ENCODE data around the gene ERC2.

Gene ERC2

DNA sequence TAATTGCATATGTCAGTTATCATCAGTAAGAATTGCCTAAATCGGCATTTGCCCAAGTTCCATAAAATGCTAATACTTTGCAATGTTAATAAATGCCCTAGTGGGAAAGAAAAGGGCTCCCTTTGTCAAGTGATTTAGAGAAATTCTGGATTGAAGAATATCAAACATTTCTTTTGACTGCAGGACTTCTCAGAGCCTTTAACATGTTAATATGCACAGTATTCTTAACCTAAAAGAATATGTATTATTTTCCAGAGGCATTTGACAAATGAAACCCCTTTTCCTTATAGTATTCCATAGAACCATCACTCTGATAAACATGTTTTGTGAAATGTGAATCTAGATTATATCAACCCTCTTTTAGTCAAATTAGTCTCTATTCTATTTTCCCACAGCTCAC lies 529.0 kb downstream of the ERC2 start:
- WGBS (ENCODE audit: extremely low coverage, insufficient coverage, insufficient read length), result no CpG with 5 or more reads among the region's 1 CpG
- no peak overlapping the region for H3K4ac ChIP-seq (ENCODE audit: low read depth, low read length)

DNA sequence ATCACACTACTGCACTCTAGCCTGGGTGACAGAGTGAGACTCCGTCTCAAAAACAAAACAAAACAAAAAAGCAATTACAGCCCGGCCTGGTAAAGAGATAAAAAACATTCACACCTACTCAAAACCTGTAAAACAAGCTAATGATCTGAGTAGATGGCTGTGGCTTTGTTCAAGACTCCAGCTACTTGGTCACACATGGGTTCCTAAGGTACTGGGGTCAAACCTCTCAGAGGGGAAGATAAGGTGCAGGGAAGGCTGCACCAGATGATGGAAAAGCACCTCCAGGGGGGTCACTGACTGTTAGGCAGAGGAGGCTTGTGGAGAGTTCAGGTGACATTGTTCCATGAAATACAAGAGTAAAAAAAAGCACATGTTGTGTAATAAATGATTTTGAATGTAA lies 531.0 kb downstream of the ERC2 start:
- H2BK12ac ChIP-seq (ENCODE audit: low read length), result no peak overlapping the region
- H3K27ac ChIP-seq (ENCODE audit: low read depth, low read length), result no peak overlapping the region
- H3K14ac ChIP-seq (ENCODE audit: low read length), result no peak overlapping the region
- H3K4me3 ChIP-seq (ENCODE audit: low read depth, low read length), result no peak overlapping the region
- H4K91ac ChIP-seq (ENCODE audit: low read depth, low read length), result no peak overlapping the region
- H3K79me2 ChIP-seq (ENCODE audit: control insufficient read depth, insufficient read depth, low read length, poor library complexity), result no peaks in the 10 kb centered on the region
- no peak overlapping the region for H2AK5ac ChIP-seq (ENCODE audit: low read length)
- no peak overlapping the region for H3K9ac ChIP-seq (ENCODE audit: low read length)
- no peak overlapping the region for H2BK120ac ChIP-seq (ENCODE audit: insufficient read depth, low read length, poor library complexity)
- H3K27me3 ChIP-seq (ENCODE audit: insufficient read depth, low read length), result no peaks in the 10 kb centered on the region
- no peaks in the 10 kb centered on the region for H3K9me3 ChIP-seq (ENCODE audit: insufficient read depth, low read depth, low read length)
- H4K8ac ChIP-seq (ENCODE audit: low read depth, low read length), result no peak overlapping the region
- H3K4me1 ChIP-seq (ENCODE audit: control insufficient read depth in 1 of 2, insufficient read depth in 2 of 2, low read length in 2 of 2), result peaks cover 0 to 2% of the 10 kb centered on the region in 2 experiments
- H3K4ac ChIP-seq (ENCODE audit: low read depth, low read length), result no peak overlapping the region
- DNase-seq, result no peak
- no peak overlapping the region for H4K12ac ChIP-seq (ENCODE audit: low read depth, low read length)
- no peaks in the 10 kb centered on the region for H3K36me3 ChIP-seq (ENCODE audit: control insufficient read depth in 1 of 2, insufficient read depth in 2 of 2, low read length in 2 of 2)
- WGBS (ENCODE audit: extremely low coverage, insufficient coverage, insufficient read length), result no CpG with 5 or more reads among the region's 2 CpGs
- H3K4me2 ChIP-seq (ENCODE audit: low read length), result no peak overlapping the region
- no peak overlapping the region for H2AFZ ChIP-seq (ENCODE audit: insufficient read depth, low read length, poor library complexity)
- H2BK5ac ChIP-seq (ENCODE audit: low read depth, low read length, poor library complexity), result no peak overlapping the region
- H3K79me1 ChIP-seq (ENCODE audit: low read length), result no peaks in the 10 kb centered on the region
- no peak overlapping the region for H3K18ac ChIP-seq (ENCODE audit: low read length)
- H3K23ac ChIP-seq (ENCODE audit: low read length), result no peak overlapping the region

More for the DNA sequence above, 529.0 kb downstream of the ERC2 start:
- Histone ChIP-seq H2AFZ (ENCODE audit: insufficient read depth, low read length, poor library complexity) (no peak overlapping the region), H3K27me3 (ENCODE audit: insufficient read depth, low read length) (no peaks in the 10 kb centered on the region), H3K4me3 (ENCODE audit: low read depth, low read length) (no peak overlapping the region), H2AK5ac (ENCODE audit: low read length) (no peak overlapping the region), H3K27ac (ENCODE audit: low read depth, low read length) (no peak overlapping the region), H3K14ac (ENCODE audit: low read length) (no peak overlapping the region), H3K4me2 (ENCODE audit: low read length) (no peak overlapping the region), H4K12ac (ENCODE audit: low read depth, low read length) (no peak overlapping the region), H3K18ac (ENCODE audit: low read length) (no peak overlapping the region), H3K79me1 (ENCODE audit: low read length) (no peaks in the 10 kb centered on the region), H3K23ac (ENCODE audit: low read length) (no peak overlapping the region), H3K36me3 (ENCODE audit: control insufficient read depth in 1 of 2, insufficient read depth in 2 of 2, low read length in 2 of 2) (no peaks in the 10 kb centered on the region), H3K9ac (ENCODE audit: low read length) (no peak overlapping the region), H4K91ac (ENCODE audit: low read depth, low read length) (no peak overlapping the region), H2BK120ac (ENCODE audit: insufficient read depth, low read length, poor library complexity) (no peak overlapping the region), H2BK5ac (ENCODE audit: low read depth, low read length, poor library complexity) (no peak overlapping the region), H4K8ac (ENCODE audit: low read depth, low read length) (no peak overlapping the region), H3K79me2 (ENCODE audit: control insufficient read depth, insufficient read depth, low read length, poor library complexity) (no peaks in the 10 kb centered on the region), H3K9me3 (ENCODE audit: insufficient read depth, low read depth, low read length) (no peaks in the 10 kb centered on the region), H3K4me1 (ENCODE audit: control insufficient read depth in 1 of 2, insufficient read depth in 2 of 2, low read length in 2 of 2) (peaks cover 0 to 2% of the 10 kb centered on the region in 2 experiments), H2BK12ac (ENCODE audit: low read length) (no peak overlapping the region)
- no peak for DNase-seq

DNA sequence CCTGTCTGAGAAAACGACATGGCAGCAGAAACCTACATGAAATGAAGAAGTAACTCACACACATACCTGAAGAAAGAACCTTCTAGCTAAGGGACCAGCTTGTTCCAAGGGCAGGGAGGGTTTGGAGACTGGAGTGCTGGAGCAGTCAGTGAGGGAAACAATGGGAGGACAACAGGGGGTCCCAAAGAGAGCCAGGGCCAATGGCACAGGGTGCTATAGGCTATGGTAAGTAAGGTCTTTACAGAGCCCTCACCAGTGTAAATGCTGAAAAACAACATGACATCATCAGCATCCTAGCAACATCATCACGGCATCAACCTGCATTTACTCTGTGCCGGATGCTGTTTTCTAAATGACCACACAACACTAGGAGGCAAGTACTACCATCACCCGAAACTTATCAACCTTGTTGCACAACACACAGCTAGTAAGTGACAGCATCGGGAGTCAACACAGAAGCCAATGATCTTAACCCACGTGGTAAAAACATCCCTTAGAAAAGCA lies 531.7 kb downstream of the ERC2 start:
- Histone ChIP-seq H3K4me2 (ENCODE audit: low read length) (no peak overlapping the region), H2BK5ac (ENCODE audit: low read depth, low read length, poor library complexity) (no peak overlapping the region), H2AFZ (ENCODE audit: insufficient read depth, low read length, poor library complexity) (no peak overlapping the region), H3K4ac (ENCODE audit: low read depth, low read length) (no peak overlapping the region), H4K8ac (ENCODE audit: low read depth, low read length) (no peak overlapping the region), H3K79me2 (ENCODE audit: control insufficient read depth, insufficient read depth, low read length, poor library complexity) (no peaks in the 10 kb centered on the region), H4K12ac (ENCODE audit: low read depth, low read length) (no peak overlapping the region), H3K4me3 (ENCODE audit: low read depth, low read length) (no peak overlapping the region), H4K91ac (ENCODE audit: low read depth, low read length) (no peak overlapping the region), H2BK12ac (ENCODE audit: low read length) (no peak overlapping the region), H3K27me3 (ENCODE audit: insufficient read depth, low read length) (no peaks in the 10 kb centered on the region), H3K4me1 (ENCODE audit: control insufficient read depth in 1 of 2, insufficient read depth in 2 of 2, low read length in 2 of 2) (peaks cover 0 to 2% of the 10 kb centered on the region in 2 experiments), H3K18ac (ENCODE audit: low read length) (no peak overlapping the region), H3K23ac (ENCODE audit: low read length) (peak overlapping the region; percentile 3), H3K79me1 (ENCODE audit: low read length) (no peaks in the 10 kb centered on the region), H3K9ac (ENCODE audit: low read length) (no peak overlapping the region), H3K27ac (ENCODE audit: low read depth, low read length) (no peak overlapping the region), H2BK120ac (ENCODE audit: insufficient read depth, low read length, poor library complexity) (no peak overlapping the region), H3K14ac (ENCODE audit: low read length) (no peak overlapping the region), H2AK5ac (ENCODE audit: low read length) (no peak overlapping the region), H3K9me3 (ENCODE audit: insufficient read depth, low read depth, low read length) (no peaks in the 10 kb centered on the region), H3K36me3 (ENCODE audit: control insufficient read depth in 1 of 2, insufficient read depth in 2 of 2, low read length in 2 of 2) (no peaks in the 10 kb centered on the region)
- peak in 1 of 2 donors; percentile 1 for DNase-seq
- no CpG with 5 or more reads among the region's 6 CpGs for WGBS (ENCODE audit: extremely low coverage, insufficient coverage, insufficient read length)

DNA sequence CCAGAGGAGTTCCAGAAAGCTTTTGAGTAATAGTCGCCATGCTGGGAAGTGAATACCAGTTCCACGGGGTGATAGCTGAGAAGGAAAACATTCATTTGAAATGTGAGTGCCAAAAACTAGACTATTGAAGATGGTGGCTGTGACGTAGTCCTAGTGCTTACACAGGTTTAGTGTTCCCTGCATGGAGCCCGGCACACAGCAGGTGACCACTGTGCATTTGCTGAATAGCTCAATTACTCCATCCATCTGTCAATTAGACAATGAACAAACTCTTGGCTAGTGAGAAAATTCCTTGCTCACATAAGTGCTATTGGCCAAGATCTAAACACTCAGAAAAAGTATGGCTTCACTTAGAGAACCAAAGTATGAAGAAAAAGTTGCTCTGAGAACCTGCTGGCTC lies 533.0 kb downstream of the ERC2 start:
- Histone ChIP-seq H2AFZ (ENCODE audit: insufficient read depth, low read length, poor library complexity) (no peak overlapping the region), H3K9me3 (ENCODE audit: insufficient read depth, low read depth, low read length) (no peaks in the 10 kb centered on the region), H2BK120ac (ENCODE audit: insufficient read depth, low read length, poor library complexity) (no peak overlapping the region), H3K14ac (ENCODE audit: low read length) (no peak overlapping the region), H3K9ac (ENCODE audit: low read length) (no peak overlapping the region), H3K36me3 (ENCODE audit: control insufficient read depth in 1 of 2, insufficient read depth in 2 of 2, low read length in 2 of 2) (no peaks in the 10 kb centered on the region), H3K27me3 (ENCODE audit: insufficient read depth, low read length) (no peaks in the 10 kb centered on the region), H3K79me2 (ENCODE audit: control insufficient read depth, insufficient read depth, low read length, poor library complexity) (no peaks in the 10 kb centered on the region), H3K23ac (ENCODE audit: low read length) (no peak overlapping the region), H3K18ac (ENCODE audit: low read length) (no peak overlapping the region), H2BK12ac (ENCODE audit: low read length) (no peak overlapping the region), H4K91ac (ENCODE audit: low read depth, low read length) (no peak overlapping the region), H4K8ac (ENCODE audit: low read depth, low read length) (no peak overlapping the region), H3K4me1 (ENCODE audit: control insufficient read depth in 1 of 2, insufficient read depth in 2 of 2, low read length in 2 of 2) (peaks cover 0 to 2% of the 10 kb centered on the region in 2 experiments), H3K27ac (ENCODE audit: low read depth, low read length) (no peak overlapping the region), H3K4me2 (ENCODE audit: low read length) (no peak overlapping the region), H3K4me3 (ENCODE audit: low read depth, low read length) (no peak overlapping the region), H2BK5ac (ENCODE audit: low read depth, low read length, poor library complexity) (no peak overlapping the region), H3K79me1 (ENCODE audit: low read length) (no peaks in the 10 kb centered on the region), H3K4ac (ENCODE audit: low read depth, low read length) (no peak overlapping the region), H2AK5ac (ENCODE audit: low read length) (no peak overlapping the region), H4K12ac (ENCODE audit: low read depth, low read length) (no peak overlapping the region)
- DNase-seq, result no peak
- WGBS (ENCODE audit: extremely low coverage, insufficient coverage, insufficient read length), result no CpG with 5 or more reads among the region's 4 CpGs
